Subcutaneous adipose tissue (tissue), 4 donors: ENCODE measurements around the gene RASSF5. TPM values are rescaled to one million over a fixed set of nuclear protein-coding genes. Genes with fewer than 3 reads are reported as not detected.

Source experiments
- CTCF ChIP-seq: fragments of 450-650 bp; IDR thresholded peaks from one replicate; pipeline ENCODE4 v1.5.1; 2016; ENCODE audit warnings: low read depth, mild to moderate bottlenecking, control low read depth, antibody characterized with exemption, moderate library complexity
- total RNA-seq, 4 donors: library from RNA; depleted of rRNA; stranded (reverse); fragments of >200 nt; gene quantifications; one replicate each; pipeline ENCODE4 v1.1.0, GENCODE V29; 2016

The RASSF5 gene
- total RNA-seq, 4 donors from 2014 or later = 5.2 to 17.3 (median 9.0) TPM

GRCh38 chr1:206631085-206631509, 123.8 kb downstream of the RASSF5 start:
- TF ChIP-seq CTCF = no peak

- TF ChIP-seq CTCF = no peak
Measured at GRCh38 chr1:206633708-206634121, 126.4 kb downstream of the RASSF5 start.

GRCh38 chr1:206634365-206635079, 127.2 kb downstream of the RASSF5 start:
- no peak for TF ChIP-seq CTCF

GRCh38 chr1:206635080-206635977, 128.0 kb downstream of the RASSF5 start, which contains the start of gene DYRK3:
DYRK3 (plus strand) TSS chr1:206635536; CDS start chr1:206635704, 168 bp downstream.
- TF ChIP-seq CTCF = no peak

GRCh38 chr1:206635978-206636345, 128.6 kb downstream of the RASSF5 start:
- no peak for TF ChIP-seq CTCF

GRCh38 chr1:206636671-206637070, 129.3 kb downstream of the RASSF5 start:
- TF ChIP-seq CTCF = no peak

GRCh38 chr1:206637605-206638004, 130.3 kb downstream of the RASSF5 start:
- TF ChIP-seq CTCF = no peak
